Hindlimb muscle (tissue), 1 donor: ENCODE data around the gene LIPE. TPM values are rescaled to one million over a fixed set of nuclear protein-coding genes. Genes with fewer than 3 reads are reported as not detected.

Source experiments
- DNase-seq: peaks from one replicate; pipeline ENCODE4 v3.0.0-alpha.2; 2013
- polyA plus RNA-seq: library from polyadenylated mRNA; unstranded; fragments of 120-200 nt; gene quantifications from one replicate; pipeline ENCODE4 v1.2.1, GENCODE V29; 2013; ENCODE audit not compliant: insufficient read length

LIPE gene
- polyA plus RNA-seq, 1 donor: 11.6 TPM

- no peak for DNase-seq
Observed at GRCh38 chr19:42375415-42376176, 51.6 kb downstream of the LIPE start.

- no peak for DNase-seq
Observed at GRCh38 chr19:42374826-42375376, 52.3 kb downstream of the LIPE start.

GRCh38 chr19:42370626-42371175 is 56.5 kb downstream of the LIPE start:
- peak; percentile 29 for DNase-seq

- no peak for DNase-seq
Observed at GRCh38 chr19:42370068-42370520, 57.1 kb downstream of the LIPE start.

- no peak for DNase-seq
Observed at GRCh38 chr19:42369433-42370067, 57.6 kb downstream of the LIPE start.

GRCh38 chr19:42368765-42369164 is 58.4 kb downstream of the LIPE start:
- DNase-seq: no peak

- DNase-seq: no peak
Observed at GRCh38 chr19:42368360-42368759, 58.8 kb downstream of the LIPE start.

- DNase-seq: no peak
Observed at GRCh38 chr19:42367929-42368328, 59.3 kb downstream of the LIPE start.

GRCh38 chr19:42366673-42367072 is 60.5 kb downstream of the LIPE start:
- DNase-seq: no peak

- DNase-seq: no peak
Observed at GRCh38 chr19:42363614-42364346, 63.4 kb downstream of the LIPE start.

- DNase-seq: no peak
Observed at GRCh38 chr19:42362891-42363440, 64.2 kb downstream of the LIPE start.

- no peak for DNase-seq
Observed at GRCh38 chr19:42362342-42362741, 64.8 kb downstream of the LIPE start.

GRCh38 chr19:42361545-42361910 is 65.7 kb downstream of the LIPE start:
- DNase-seq: no peak

GRCh38 chr19:42360787-42361544 is 66.2 kb downstream of the LIPE start:
- DNase-seq: no peak

- no peak for DNase-seq
Observed at GRCh38 chr19:42357290-42357689, 69.9 kb downstream of the LIPE start.

GRCh38 chr19:42356686-42357085 is 70.5 kb downstream of the LIPE start:
- DNase-seq: no peak

- no peak for DNase-seq
Observed at GRCh38 chr19:42355896-42356295, 71.3 kb downstream of the LIPE start.

GRCh38 chr19:42353341-42354015 is 73.7 kb downstream of the LIPE start:
- no peak for DNase-seq

- DNase-seq: no peak
Observed at GRCh38 chr19:42352301-42353259, 74.6 kb downstream of the LIPE start.
